GM18507 (cell line): Measurements from ENCODE around the gene PAIP2B.
"Not testable (repeated sequence)": the region's sequence is repeated elsewhere in the genome, so short reads cannot be mapped to it uniquely, and the experiment has no call there.

Experiments
- DNase-seq: peaks from one replicate; pipeline ENCODE4 v3.0.0; 2011; ENCODE audit warnings: low read depth; ENCODE audit not compliant: insufficient read length; ENCODE audit errors: extremely low spot score
- FAIRE-seq: peaks from 2 replicates; lab custom pipeline; 2011; peaks lifted over from hg19 to GRCh38; lab: Jason Lieb, UNC

The PAIP2B gene, protein sequence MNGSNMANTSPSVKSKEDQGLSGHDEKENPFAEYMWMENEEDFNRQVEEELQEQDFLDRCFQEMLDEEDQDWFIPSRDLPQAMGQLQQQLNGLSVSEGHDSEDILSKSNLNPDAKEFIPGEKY

DNA sequence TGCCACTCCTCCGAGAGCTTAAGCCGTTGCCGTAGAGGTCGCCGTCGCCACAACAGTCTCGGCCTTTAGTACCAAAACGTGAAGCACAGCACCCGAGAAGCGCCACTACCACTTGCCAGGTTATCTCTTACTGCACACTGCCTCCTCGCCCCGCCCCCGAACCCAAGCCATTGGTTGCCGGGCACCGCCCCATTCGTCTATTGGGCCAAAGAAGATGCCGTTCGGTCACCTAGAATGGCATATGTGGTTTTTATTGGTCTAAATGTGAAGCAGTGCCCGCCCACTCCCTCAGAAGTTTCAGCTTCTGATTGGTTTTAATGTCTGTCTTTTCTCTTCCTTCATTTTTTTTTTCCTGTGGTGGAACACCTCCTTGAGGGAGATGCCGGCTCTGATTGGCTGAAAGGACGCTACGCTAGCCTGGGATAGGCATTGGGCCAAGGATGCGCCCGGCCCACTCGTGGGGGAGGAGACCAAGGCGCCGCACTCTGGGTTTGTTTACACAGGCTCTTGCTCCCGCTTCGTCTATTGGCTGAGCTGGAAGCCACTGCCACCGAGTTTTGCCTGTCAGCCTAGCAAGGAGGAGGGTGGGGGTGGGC lies at the start of gene PAIP2B:
Gene PAIP2B, minus strand, starts transcription at position 139 of the 596 bp plus-strand sequence. CDS start 24,514 bp downstream, outside the sequence.
- DNase-seq (peak; percentile 72), FAIRE-seq (peak; percentile 100)

DNA sequence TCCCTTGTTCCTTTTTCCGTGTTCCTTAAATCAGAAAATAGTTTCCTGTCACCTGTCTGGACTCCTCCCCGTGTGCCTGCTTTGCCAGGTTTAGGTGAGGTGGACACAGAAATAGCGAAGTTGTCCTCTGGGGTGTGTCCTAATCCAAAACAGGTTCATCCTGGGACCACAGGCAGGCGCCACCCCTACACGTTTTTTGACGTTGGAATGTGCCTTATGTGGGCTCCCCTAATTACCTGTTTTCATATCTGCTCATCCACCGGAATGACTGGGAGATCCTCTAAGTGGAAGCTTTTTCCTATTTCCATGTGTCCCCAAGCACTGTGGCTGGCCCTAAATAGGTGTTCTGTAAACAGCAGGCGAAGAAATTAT lies 49.0 kb upstream of the PAIP2B start:
- FAIRE-seq (no peak), DNase-seq (no peak)

DNA sequence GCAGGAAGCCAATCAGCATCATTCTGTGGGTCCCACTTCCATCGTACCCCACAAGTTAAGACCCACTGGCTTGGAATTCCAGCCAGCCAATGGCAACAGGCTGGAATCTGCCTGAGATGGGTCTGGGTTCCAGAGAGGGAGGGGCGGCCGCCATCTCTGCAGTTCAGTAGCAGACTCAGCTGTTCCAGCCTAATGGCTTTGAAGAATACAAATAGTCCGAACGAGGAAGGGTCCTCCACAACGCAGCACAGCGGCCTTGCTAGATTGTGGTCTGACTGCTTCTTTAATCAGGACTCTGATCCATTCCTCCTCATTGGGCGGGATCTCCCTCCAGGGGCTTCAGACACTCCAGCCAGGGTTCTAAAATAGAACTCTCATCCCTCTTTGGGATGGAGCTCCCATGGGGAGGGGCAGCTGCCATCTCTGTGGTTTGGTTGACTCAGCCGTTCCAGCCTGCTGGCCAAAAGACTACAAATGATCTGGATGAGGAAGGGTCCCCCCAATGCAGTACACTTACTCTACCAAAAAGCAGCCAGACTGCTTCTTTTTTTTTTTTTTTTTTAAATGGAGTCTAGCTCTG lies 42.7 kb upstream of the PAIP2B start:
- FAIRE-seq (no peak), DNase-seq (no peak)

DNA sequence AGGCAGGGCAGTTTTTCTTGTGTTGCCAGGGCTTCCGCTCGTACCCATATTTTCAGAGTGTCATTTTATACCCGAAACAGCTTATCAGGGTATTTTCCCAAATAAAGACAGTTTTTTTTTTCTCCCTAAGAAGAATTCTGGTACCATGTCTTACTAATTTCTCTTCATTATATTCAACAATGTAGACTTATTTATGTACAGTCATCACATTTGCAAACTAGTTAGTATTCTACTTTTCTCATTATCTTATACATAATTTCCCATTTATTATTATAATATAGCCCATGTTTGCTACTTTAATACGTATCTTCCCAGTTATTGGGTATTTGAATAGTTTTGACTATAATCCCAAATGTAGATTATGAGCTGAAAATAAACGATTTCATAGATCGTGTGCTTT lies 36.5 kb upstream of the PAIP2B start:
- no peak for DNase-seq
- FAIRE-seq, result no peak

DNA sequence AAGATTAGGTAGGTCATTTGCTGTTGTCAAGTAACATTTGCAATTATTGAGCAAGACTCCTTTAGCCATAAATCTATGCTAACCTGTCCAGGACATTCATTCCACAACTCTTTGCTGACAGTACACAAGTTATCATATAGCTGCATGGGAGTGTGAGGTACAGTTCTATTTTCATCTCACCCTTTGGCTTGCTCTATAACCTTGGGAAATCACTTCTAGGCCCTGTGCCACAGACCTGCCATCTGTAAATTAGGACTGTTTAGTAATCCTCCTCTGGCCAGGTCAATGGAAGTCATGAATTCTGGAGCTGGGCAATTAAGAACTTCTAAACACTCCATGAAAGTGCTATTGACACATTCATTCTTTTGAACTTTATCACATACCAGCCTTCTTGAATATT lies 34.6 kb upstream of the PAIP2B start:
- FAIRE-seq (no peak), DNase-seq (no peak)

DNA sequence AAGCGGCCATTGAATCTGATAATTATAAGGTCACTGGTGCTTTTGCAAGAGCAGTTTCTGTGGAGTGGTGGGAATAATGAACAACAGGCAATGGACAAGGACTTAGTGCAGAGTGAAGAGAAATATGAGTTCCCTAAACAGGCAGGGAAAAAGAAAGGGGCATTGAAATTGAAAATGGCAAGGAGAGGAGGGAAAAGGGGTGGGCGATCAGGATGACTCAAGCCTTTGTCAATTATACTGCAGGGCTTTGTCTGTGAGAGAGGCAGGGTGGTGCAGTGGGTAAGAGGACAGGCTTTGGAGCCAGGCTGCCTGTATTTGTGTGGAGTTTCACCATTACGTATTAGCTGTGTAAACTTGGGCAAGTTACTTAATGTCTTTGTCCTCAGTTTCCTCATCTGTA lies 29.5 kb upstream of the PAIP2B start:
- no peak for DNase-seq
- FAIRE-seq, result no peak

DNA sequence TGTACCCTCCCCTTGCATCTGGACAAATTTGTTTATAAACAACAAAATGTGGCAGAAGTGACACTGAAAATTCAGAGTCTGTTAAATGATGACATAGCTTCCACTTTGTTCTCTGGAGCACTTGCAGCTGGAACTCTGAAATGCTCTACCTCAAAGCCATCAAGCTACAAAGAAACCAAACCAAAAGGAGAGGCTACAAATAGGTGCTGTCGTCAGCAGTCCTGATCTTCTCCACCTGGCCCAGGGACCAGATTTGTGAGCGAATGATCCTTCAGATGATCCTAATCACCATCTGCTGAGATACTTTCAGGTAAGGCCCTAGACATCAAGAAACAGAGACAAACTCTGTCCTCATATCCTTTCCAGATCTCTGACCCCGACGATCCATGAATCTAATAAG lies 27.9 kb upstream of the PAIP2B start:
- FAIRE-seq (no peak), DNase-seq (no peak)

DNA sequence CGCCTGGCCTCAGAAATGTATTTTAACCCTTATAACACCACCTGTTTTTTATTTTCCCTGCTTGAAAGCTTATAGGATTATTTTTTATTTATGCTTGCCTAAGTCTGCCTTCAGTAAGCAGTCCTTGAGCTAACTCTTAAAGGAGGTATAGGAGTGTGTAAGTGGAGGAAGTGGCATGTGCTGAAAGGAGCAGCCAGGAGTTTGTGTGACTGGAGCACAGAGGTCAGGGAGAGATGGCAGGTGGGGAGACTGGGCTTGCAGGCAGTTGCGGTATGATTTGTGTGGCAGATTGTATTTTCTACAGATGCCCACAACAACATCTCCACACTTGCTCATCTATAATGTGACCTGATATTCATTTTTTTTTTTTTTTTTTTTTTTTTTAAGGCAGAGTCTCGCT lies 27.2 kb upstream of the PAIP2B start:
- no peak for FAIRE-seq

DNA sequence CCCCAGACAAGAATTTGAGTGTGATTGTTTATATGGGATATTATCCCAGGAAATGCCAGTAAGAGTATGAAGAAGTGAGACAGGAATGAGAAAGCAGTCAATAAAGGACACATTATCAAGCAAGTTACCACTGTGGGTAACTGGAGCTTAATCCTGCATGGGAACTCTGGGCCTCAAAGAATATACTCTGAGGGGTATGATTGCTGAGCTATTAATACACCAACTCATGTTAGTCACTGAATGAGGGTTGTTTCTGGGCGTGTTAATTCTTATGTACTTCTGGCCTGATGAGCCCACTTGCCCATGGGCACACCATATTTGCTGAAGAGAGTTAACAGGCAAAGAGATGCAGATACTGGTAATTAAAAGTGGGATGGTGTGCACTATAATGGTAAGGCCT lies 26.6 kb upstream of the PAIP2B start:
- FAIRE-seq (no peak), DNase-seq (no peak)

More for the DNA sequence above, 27.2 kb upstream of the PAIP2B start:
- no peak for DNase-seq

DNA sequence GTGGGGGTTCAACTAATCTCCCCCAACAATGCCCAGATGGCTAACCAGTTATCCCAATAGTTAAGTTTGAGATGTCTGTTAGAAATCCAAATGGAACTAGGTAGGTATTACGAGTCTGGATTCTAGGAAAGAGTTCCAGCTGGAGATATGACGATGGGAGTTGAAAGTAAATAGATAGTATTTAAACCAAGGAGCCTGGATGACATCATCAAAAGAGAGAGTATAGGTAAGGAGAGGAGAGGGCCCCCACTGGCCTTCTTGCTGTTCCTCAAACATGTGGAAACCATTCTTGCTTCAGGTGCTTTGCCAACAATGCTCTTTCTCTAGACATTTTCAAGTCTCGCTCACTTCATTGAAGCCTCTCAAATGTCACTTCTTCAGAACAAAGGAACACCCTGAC lies 26.0 kb upstream of the PAIP2B start:
- DNase-seq (no peak), FAIRE-seq (no peak)

DNA sequence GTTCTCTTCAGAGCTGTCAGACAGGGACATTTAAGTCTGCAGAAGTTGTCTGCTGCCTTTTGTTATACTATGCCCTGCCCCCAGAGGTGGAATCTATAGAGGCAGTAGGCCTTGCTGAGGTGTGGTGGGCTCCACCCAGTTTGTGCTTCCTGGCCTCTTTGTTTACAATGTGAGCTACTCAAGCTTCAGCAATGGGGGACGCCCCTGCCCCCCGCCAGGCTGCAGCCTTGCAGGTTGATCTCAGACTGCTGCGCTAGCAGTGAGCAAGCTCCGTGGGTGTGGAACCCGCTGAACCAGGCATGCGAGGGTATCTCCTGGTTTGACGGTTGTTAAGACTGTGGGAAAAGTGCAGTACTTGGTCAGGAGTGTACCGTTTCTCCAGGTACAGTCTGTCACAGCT lies 24.0 kb upstream of the PAIP2B start:
- FAIRE-seq (no peak), DNase-seq (no peak)

DNA sequence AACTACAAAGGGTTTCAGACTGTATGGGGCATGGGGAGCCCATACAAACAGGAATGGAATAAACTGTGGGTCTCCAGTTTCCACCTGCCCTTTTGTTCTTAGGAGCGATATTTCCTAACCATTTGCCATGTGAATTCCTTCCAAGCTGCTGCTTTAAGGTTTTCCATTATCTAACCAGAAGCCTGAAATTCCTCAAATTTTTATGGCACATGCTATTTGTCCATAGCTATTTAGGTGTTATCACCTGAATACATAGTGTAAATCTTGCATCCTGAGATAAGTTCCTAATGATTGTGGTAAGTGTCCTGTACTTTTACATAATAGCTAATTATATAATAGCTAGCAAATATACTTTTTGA lies 17.4 kb upstream of the PAIP2B start:
- FAIRE-seq, result no peak
- no peak for DNase-seq

DNA sequence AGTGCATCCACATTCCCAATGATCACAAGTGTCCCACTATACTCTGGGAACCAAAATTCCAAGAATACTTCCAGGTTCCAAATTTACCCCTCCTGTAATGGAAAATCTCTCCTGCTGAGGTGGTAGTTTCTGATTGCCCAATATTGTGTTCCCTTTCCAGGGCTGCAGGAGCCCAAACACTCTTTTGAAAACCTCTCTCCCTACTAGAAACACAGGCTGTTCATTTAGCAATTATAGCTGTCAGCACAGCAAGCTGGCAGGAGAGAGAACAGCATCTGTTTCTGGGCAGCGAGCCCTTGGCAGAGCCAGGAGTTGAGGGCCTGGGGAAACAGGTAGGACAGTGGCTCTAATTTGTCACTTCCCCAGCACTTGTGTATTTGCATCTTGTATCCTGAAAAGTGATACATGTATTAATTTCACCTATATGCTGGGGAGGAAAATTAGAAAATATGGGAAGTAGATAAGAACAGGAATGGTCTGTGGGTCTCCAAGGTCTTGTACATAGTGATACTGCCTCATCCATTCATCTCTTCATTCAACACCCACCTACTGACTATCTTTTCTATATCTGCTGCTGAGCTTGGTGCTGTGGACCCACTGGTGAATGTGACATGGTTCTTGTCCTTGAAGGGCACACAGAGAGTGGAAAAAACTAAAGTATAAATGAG lies 16.9 kb upstream of the PAIP2B start:
- DNase-seq, result no peak
- no peak for FAIRE-seq

DNA sequence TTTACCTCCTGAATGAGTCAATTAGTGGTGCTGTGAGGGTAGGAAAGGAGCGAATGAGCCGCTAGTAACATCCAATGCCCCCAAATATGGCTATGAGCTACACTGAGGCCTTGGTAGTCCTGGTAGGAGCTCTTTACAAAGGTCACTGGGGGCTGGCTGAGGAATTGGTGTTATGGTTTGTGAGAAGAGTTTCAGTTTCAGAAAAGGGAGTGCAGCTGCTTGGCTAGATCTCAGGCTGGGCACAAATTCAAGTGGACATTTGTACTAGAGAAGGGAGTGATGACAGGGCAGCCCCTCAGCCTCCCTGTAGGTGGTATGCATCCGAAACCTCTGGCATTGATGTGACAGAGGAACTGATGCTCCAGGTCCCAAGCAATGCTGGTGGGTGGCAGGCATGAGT lies 13.9 kb upstream of the PAIP2B start:
- DNase-seq (no peak), FAIRE-seq (no peak)

DNA sequence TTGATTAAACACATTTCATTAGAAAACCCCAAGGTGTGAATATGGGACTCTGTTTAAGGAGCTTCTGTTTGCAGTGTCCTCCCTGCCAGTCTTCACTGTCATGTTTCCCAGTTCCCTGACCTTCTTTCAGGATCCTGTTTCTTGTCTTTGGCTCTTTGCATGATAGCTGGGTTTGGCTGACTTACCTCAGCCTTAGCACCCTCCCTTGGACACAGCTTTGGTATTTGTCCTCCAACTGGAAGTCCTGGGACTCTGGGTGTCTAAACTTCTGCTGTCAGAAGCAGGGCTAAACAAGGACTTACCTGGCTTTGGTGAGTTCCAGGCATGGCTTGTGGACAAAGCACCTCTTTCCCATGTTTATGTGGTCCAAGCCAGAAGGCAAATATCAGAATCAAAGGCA lies 11.2 kb upstream of the PAIP2B start:
- FAIRE-seq (no peak), DNase-seq (no peak)

DNA sequence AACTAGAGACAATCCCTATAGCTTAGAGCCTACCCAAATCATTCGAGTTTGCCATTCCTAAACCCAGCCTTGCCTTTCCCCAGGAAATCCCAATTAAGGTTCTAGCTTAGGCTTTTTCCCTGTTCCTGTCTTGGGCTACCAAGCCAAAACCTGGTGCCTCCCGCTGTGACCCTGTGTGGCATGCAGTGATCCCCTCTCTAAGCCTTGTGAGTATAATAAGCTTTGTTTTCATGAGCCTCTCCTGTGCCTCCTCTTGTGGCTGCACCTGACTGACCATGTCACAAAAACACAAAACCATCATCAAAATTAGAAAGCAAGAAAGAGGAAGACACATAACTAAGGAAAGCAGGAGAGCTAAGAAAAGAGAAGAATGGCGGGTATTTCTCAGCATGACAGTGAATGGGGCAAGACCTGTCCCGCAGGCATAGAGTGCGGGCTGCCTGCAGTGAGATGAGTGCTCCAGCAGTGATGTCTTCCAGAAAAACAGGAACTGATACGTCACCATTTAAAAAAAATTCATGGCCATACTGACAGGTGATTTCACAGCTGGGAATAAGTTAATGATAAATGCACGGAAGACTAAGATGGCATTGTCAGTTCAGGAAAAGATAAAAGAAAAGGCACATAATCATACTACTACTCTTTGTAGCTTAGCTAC lies 9.2 kb upstream of the PAIP2B start:
- FAIRE-seq, result peak; percentile 24
- DNase-seq, result no peak

DNA sequence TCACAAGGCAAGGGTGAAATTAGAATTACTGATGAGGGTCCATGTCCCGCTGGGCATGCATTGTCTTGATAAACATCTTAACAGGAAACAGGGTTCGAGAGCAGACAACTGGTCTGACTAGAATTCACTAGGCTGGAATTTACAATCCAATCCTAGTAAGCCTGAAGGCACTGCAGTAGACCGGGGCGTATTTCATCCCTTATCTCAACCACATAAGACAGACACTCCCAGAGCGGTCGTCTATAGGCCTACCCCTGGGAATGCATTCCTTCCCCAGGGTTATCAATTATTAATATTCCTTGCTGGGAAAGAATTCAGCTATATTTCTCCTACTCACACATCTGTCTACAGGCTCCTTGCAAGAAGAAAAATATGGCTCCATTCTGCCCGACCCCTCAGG lies 6.2 kb upstream of the PAIP2B start:
- not testable (repeated sequence) for DNase-seq, FAIRE-seq

DNA sequence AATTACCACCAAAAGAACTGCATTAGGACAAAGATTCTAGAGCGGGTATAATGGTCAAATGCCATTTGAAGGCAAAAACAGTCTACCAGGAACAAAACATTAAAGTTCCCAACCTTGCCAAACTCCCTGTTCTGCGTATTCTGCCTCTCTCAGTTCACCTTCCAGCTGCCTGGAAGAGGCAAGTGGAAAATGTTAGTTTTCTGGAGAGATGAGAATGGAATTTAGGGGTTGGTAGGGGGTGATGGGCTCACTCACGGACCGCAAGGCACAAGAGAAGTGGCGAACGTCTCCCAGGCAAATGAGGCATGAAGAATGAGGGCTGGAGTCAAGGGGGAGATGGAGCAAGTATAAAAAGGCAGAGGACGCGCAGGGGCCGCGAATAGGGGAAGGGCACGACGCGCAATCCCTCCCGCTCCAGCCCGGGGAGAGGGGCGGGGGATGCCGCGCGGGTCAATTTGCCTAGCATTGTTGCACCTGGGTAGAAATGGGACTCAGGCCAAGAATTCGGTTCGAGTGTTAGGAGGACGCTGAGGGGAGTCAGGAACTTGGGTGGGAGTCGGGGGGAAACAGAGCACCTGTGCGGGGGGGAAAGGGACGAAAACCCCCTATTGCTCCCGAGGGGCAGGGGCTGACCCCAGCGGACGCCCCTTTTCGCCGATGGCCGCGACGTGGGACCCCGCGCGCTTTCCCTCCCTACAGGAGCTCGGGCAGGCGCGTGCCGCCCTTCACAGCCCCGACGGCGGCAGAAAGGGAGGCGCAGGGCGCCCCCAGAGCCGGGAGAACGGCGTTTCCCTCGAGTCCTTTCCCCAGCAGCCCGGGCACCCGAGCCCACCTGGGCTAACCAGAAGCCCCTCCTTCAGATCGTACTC lies 573 bp downstream of the PAIP2B start:
- FAIRE-seq (no peak), DNase-seq (no peak)

DNA sequence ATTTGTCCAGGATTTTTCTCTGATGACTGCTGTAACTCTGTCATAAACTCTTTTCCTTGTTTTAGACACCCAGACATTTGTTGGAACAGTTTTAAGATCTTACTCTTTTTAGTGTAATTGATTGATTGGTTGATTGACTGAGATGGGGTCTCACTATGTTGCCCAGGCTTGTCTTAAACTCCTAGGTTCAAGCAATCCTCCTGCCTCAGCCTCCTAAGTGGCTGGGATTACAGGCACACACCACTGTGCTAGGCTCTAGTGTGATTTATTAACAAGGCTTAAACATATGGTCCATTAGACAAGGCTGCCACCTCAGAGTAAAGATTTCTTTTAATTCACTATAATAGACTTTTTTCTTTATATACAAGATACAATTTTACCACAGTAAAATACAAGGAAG lies 2.0 kb downstream of the PAIP2B start:
- DNase-seq (no peak), FAIRE-seq (no peak)

DNA sequence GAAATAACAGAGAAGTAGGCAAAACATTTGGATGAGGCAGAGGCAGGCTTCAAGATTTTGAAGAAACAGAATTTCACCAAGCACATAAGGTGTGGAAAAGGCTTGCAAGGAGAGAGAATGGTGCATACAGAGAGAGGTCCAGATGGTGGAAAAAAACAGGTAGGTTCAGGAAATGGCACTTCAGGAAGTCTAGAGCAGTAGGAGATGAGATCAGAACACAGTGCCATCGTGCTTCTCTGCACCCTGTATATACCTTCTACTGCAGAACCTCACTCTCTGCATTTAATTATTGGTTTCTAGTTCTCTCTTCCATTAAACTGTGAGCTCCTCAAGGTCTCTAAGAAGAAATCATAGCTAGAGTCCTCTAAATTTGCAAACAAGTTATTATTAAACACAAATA lies 2.4 kb downstream of the PAIP2B start:
- FAIRE-seq, result no peak

More for the DNA sequence above, 2.4 kb downstream of the PAIP2B start:
- DNase-seq, result no peak
